Mucosa of descending colon (tissue), 3 donors: ENCODE results near the gene R3HDML. TPM values are rescaled to one million over a fixed set of nuclear protein-coding genes. Genes with fewer than 3 reads are reported as not detected.

Experiments
- ATAC-seq: fragments of 200-7000 bp; cut with Tn5 transposase; one replicate; pipeline ENCODE4 v1.9.1; 2020; ENCODE audit warnings: mild to moderate bottlenecking, moderate library complexity
- DNase-seq, 3 donors: peaks; one replicate each; pipeline ENCODE4 v3.0.0-alpha.2; 2020
- H3K36me3 ChIP-seq: fragments of 200-600 bp; one replicate; pipeline ENCODE4 v1.8.0; 2021; ENCODE audit warnings: low read depth, mild to moderate bottlenecking
- H3K4me1 ChIP-seq: fragments of 200-600 bp; one replicate; pipeline ENCODE4 v1.8.0; 2021; ENCODE audit warnings: low read depth, mild to moderate bottlenecking
- H3K4me3 ChIP-seq: fragments of 200-600 bp; one replicate; pipeline ENCODE4 v1.8.0; 2021; ENCODE audit warnings: mild to moderate bottlenecking
- H3K9me3 ChIP-seq: fragments of 200-600 bp; one replicate; pipeline ENCODE4 v1.8.0; 2021; ENCODE audit warnings: mild to moderate bottlenecking
- CTCF ChIP-seq: fragments of 200-600 bp; IDR thresholded peaks from one replicate; pipeline ENCODE4 v1.8.0; 2022; ENCODE audit warnings: antibody characterized with exemption, mild to moderate bottlenecking
- intact Hi-C, 2 donors: fragments of 100-400 bp; cut with DNase I in 1 of 2; cut with micrococcal nuclease in 1 of 2; formaldehyde crosslinking; loops; one replicate each; pipeline versions ENCODE4 v1.11.0 to v1.11.1; 2022; cut with DNase I, micrococcal nuclease
- total RNA-seq, 3 donors: library from RNA; stranded (reverse); fragmentation: NEBNext Ultra II Directional in 2 of 3; extraction: Animal tissue kit (Norgen Biotek cat#: 25700) in 2 of 3; gene quantifications; one replicate each; pipeline versions ENCODE4 v1.2.1 to v1.2.4, GENCODE V29; 2021 to 2023
- donor health status: DM: no; HTN: no; CAD: no; lungs with moderate emphysema.
- donor health status: DM: no; HTN: no; CAD: no.
- donor health status: DM: no; HTN: yes; CAD: no.

The R3HDML gene
- total RNA-seq, 3 donors from 2014 or later = not detected

- ATAC-seq (no peak), DNase-seq (no peak)
- peaks cover 7% of the 10 kb centered on the region for H3K4me1 ChIP-seq
- TF ChIP-seq CTCF = no peak
- intact Hi-C loops = no loop called here
- no peaks in the 10 kb centered on the region for H3K9me3 ChIP-seq
- H3K4me3 ChIP-seq = no peak overlapping the region
- no peaks in the 10 kb centered on the region for H3K36me3 ChIP-seq
Observed at GRCh38 chr20:44360221-44360620, 23.4 kb downstream of the R3HDML start.

- Histone ChIP-seq H3K4me1 (peaks cover 7% of the 10 kb centered on the region), H3K36me3 (no peaks in the 10 kb centered on the region), H3K4me3 (no peak overlapping the region), H3K9me3 (no peaks in the 10 kb centered on the region)
- ATAC-seq = no peak
- intact Hi-C loops = no loop called here
- no peak for TF ChIP-seq CTCF
- DNase-seq = no peak
Observed at GRCh38 chr20:44361021-44361420, 24.2 kb downstream of the R3HDML start.

GRCh38 chr20:44362466-44362940 lies 25.7 kb downstream of the R3HDML start:
- Histone ChIP-seq H3K36me3 (no peaks in the 10 kb centered on the region), H3K4me1 (peaks cover 2% of the 10 kb centered on the region), H3K9me3 (no peaks in the 10 kb centered on the region), H3K4me3 (no peak overlapping the region)
- TF ChIP-seq CTCF = no peak
- intact Hi-C loops = no loop called here
- ATAC-seq (no peak), DNase-seq (no peak)

- DNase-seq (no peak), ATAC-seq (no peak)
- intact Hi-C loops = no loop called here
- Histone ChIP-seq H3K36me3 (no peaks in the 10 kb centered on the region), H3K4me1 (peaks cover 5% of the 10 kb centered on the region), H3K9me3 (no peaks in the 10 kb centered on the region), H3K4me3 (no peak overlapping the region)
- no peak for TF ChIP-seq CTCF
Observed at GRCh38 chr20:44364068-44364467, 27.2 kb downstream of the R3HDML start.

- TF ChIP-seq CTCF = no peak
- Histone ChIP-seq H3K4me1 (peaks cover 12% of the 10 kb centered on the region), H3K9me3 (no peaks in the 10 kb centered on the region), H3K4me3 (no peak overlapping the region), H3K36me3 (no peaks in the 10 kb centered on the region)
- intact Hi-C loops = no loop called here
- no peak for ATAC-seq
- DNase-seq = no peak
Observed at GRCh38 chr20:44364780-44365179, 27.9 kb downstream of the R3HDML start.

- Histone ChIP-seq H3K4me3 (no peak overlapping the region), H3K4me1 (peaks cover 25% of the 10 kb centered on the region), H3K9me3 (no peaks in the 10 kb centered on the region), H3K36me3 (no peaks in the 10 kb centered on the region)
- DNase-seq = no peak
- intact Hi-C loops = no loop called here
- no peak for TF ChIP-seq CTCF
- ATAC-seq = no peak
Observed at GRCh38 chr20:44367746-44368145, 30.9 kb downstream of the R3HDML start.
